PC-9 (cell line): ENCODE data around the gene FAM43B.

Source experiments
- CTCF ChIP-seq: fragments of 200-600 bp; sonication (generic); conservative IDR thresholded peaks from 2 replicates; pipeline ENCODE4 v1.6.1; 2017; ENCODE audit warnings: mixed run types, antibody characterized with exemption, mild to moderate bottlenecking, moderate library complexity
- EZH2 ChIP-seq: fragments of 200-600 bp; sonication (generic); IDR thresholded peaks from 2 replicates; pipeline ENCODE4 v1.8.0; 2017; ENCODE audit warnings: antibody characterized with exemption, low read depth

- TF ChIP-seq CTCF (no peak), EZH2 (no peak)
These were observed 42.4 kb downstream of the FAM43B start for GRCh38 chr1:20594746-20595145.
